Measurements from ENCODE around the gene RAB3GAP1.

The RAB3GAP1 gene

DNA sequence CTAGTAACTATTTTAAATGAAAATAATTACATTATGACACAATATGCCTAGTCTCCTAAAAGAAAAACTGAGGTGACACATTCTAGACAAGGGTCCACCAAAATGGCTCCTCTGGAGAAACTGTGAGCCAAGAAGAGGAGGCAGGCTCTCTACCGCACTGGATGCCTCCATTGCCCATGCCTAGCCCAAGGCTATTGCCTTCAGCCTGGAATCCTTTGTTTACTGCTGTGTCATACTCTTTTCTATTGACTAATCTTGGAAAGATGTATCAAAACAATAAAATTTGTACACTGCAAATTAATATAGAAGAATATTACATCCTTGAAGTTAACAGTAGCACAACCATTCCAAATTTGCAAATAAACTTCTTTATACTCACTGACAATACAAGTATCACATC is 167.1 kb downstream of the RAB3GAP1 start:
- DNase-seq (ENCODE audit: low read depth, low spot score), result no peak
